GM19372 (cell line): Measurements from ENCODE around the gene SLC1A4.

Experiments
- ATAC-seq: cut with Tn5 transposase; IDR thresholded peaks from one replicate; pipeline ENCODE4 v1.9.1; 2021; ENCODE audit warnings: mild to moderate bottlenecking, low read depth, moderate library complexity; ENCODE audit not compliant: unreplicated experiment

Gene SLC1A4

DNA sequence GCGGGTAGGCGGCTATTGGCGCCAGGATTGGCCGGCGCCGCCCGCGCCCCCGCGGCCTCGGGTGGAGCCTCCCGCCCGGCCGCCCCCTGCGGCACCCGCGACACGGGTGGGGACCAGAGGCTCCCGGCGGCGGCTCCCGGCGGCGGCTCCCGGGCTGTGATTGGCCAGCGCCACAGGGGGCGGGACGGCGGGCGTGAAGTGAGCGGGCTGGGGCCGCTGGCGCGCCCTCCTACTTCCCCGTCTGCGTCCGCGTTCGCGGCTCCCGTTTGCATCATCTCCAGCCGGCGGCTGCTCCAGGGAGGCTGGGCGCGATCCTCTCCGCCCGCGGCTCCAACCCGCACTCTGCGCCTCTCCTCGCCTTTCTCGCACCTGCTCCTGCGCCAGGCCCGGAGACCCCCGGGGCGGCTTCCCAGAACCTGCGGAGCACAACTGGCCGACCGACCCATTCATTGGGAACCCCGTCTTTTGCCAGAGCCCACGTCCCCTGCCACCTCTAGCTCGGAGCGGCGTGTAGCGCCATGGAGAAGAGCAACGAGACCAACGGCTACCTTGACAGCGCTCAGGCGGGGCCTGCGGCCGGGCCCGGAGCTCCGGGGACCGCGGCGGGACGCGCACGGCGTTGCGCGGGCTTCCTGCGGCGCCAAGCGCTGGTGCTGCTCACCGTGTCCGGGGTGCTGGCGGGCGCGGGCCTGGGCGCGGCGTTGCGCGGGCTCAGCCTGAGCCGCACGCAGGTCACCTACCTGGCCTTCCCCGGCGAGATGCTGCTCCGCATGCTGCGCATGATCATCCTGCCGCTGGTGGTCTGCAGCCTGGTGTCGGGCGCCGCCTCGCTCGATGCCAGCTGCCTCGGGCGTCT, at the start of gene SLC1A4:
Gene SLC1A4 (plus strand): TSS at position 274 of the 856 bp plus-strand sequence. CDS start 245 bp downstream, at position 519.
- peak; percentile 78 for ATAC-seq

- no peak for ATAC-seq
Measured at GRCh38 chr2:64941143-64941542, 48.1 kb upstream of the SLC1A4 start.

GRCh38 chr2:64941801-64942200, 47.4 kb upstream of the SLC1A4 start:
- ATAC-seq: no peak

DNA sequence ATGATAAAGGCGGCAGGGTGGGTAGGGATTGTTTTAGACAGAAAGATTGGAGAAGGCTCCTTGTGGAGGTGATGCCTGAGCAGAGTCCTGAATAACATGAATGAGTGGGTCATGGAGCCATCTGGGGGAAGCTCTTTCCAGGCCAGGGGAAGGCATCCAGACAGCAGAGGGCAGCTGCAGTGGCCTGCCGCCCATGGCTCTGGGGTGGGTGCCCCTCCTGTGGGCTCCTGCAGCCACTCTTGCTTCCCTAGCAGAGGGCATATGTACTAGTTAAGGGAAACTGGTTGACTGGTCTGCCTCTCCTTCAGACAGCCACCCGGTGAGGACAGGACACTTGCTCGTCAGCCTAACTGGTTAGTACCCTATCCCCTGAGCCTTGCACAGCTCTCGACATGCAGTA, 46.5 kb upstream of the SLC1A4 start:
- ATAC-seq: no peak

- no peak for ATAC-seq
Measured at GRCh38 chr2:64943387-64944150, 45.6 kb upstream of the SLC1A4 start.

DNA sequence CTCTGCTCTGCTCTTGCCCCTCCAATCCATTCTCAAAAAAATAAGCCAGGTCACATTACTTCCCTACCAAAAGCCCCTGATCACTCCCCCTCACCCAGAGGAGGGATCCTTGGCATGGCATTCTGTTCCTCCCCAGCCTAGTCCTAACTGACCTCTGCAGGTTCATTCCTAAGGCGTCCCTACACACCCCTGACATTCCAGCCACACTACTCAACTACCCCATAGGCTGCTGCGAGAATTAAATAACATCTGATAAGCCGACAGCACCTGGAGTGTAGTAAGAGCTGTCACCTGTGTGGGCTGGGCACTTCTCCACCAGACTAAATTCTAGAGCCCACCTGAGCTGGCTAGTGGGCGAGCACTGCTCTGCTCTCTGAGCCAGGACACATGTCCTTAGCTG, 44.7 kb upstream of the SLC1A4 start:
- ATAC-seq: no peak

- ATAC-seq: peak; percentile 89
Measured at GRCh38 chr2:64945973-64946768, 43.0 kb upstream of the SLC1A4 start.

DNA sequence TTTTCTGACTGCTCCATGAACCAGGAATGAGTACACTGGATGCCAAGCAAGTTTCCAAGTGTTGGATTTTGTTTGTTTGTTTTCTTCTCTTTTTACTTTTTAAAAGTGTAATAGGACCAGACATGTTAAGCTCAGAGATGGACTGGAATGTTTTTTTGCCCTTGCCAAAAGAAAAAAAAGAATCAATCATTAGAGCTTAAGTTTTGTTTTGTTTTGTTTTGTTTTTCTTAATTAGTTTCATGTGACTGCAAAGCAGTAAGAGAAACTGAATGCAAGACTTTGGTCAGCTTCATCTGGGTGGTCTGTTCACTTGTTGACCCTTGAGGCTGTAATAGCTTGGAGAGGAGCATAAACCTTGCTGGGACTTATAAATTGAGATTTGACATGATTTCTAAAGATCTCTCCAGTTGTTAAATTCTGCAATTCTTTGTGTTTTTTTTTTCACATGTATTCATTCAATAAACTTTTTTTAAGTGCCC, 42.4 kb upstream of the SLC1A4 start:
- no peak for ATAC-seq

DNA sequence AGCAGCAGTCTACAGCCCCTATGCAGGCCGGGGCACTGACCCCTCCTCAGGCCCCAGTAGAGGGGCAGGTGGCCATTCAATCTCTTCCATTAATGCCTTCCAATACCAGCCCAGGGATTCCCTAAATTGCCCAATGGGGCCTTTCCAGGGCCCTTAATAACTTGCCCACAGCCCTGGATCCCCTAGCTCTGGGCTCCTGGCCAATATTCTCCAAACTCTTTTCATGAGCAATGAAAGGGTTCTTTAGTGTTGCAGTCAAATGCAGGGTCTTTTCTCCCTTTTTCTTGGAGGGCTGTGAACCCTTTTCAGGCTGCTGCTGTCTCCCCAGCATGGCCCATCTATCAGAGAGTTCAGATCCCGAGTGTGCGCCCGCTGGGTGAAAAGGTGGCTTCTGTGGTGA, 41.3 kb upstream of the SLC1A4 start:
- ATAC-seq: no peak

DNA sequence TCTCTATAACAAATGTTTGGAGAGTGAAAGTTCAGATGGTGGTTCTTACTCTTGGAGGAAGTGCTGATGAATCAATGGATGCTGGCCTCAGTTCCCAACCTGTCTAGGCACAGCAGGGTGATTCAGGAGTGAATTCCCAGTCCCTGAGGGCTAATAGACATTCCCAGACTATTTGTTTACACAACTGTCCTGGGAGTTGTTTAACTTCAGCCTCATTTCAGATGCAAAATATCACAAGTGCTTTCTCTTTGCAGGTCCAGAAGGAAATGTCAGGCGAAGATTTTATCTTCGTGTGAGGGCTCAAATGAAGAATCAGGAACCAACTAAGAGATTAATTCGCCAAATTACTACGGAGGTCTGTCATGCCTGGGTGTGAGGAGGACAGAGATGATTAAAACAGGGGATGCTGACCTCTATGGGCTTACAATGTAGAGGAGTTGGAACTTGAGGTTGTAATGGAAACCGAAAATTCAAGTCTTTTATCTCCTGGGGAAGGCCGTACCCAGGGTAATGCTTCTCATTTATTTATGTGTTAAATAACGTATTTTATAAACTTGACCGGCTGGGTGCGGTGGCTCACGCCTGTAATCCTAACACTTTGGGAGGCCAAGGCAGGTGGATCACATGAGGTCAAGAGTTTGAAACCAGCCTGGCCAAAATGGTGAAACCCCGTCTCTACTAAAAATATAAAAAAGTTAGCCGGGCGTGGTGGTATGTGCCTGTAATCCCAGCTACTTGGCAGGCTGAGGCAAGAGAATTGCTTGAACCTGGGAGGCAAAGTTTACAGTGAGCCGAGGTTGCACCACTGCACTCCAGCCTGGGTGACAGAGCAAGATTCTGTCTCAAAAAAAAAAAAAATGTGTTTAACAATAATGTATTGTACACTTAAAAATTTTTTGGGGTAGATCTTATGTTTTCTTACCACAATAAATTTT, 38.7 kb upstream of the SLC1A4 start:
- no peak for ATAC-seq

DNA sequence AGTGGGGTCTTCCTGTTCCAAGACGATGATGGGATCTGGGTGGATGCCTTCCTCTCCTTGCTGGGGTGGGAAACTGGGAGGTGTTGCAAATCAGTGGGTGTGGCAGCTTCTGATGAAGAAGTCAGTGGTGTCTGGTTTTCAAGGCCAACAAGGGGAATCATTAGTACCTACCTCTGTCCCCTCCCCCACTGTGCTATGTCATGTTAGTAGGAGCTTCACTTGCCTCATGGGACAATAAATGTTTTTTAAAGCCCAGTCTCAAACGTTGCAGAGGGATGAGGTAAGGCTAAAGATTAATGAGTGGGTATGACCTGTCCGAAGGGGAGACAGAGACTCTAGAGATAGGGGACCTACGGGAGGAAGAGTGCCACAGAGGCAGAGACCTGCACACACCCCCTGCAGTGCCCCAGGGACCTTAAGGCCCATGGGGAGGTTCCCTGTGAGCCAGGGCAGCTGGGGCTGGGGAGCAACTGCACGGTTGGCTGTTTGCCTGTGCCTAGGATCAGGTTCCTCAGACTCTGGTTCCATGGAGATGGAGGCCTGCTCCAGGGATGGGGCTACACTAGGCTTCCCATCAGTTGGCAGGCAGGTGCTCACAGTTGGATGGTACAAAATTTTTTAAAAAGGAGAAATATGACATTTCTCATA, 37.8 kb upstream of the SLC1A4 start:
- ATAC-seq: no peak

DNA sequence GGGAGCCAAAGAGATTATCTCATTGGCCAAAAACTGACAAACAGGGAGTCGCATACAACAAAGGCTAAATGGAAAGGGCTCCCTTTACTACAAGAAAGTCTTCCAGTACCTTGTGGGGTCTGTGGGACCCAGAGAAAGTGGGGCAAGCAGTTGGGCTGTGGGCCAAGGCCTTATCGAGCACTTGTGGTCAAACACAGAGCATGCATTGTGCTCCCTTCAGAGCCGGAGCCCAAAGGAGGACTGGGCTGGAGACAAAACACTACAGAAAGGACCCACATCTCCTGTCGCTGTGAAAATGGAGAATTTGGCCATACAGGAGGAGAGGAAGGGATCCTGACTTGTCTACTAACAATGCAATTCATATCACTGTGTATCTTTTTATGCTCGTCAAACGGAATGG, 37.1 kb upstream of the SLC1A4 start:
- ATAC-seq: no peak

DNA sequence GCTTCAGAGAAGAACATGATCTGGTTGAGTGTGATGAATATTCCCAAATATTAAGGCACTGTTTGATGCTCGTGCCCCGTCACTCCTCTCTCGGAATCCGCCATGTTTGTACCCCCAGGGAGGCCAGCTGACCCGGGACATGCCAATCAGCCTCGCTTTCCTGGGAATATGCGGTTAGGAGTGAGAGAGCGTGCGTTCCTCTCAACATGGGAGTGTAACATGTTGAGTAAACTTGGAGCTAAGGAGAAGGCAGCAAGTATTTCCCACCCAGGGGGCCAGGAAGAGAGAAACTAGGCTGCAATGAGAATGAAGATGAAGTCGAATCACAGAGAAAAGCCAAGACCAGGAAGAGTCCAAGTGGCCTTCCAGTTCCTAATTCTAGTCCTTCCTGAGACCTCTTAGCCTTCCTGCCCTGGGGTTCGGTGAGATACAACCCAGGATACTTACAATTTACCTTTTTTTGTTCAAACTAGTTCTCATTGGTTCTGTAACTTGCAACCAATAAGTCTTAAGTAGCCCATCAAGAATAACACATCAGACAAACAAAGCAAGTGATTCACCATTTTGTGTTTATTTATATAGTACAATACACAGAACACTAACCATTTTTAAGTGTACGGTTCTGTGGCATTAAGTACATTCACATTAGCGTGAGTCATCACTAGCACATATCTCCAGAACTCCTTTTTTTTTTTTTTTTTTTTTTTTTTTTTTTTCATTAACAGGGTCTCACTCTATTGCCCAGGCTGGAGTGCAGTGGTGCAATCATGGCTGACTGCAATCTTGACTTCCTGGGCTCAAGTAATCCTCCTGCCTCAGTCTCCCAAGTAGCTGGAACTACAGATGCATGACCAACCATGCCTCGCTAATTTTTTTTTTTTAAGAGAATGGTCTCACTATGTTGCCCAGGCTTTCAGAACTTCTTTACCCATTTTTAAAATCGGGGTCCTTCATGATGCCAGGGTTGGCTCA, 36.4 kb upstream of the SLC1A4 start:
- no peak for ATAC-seq

DNA sequence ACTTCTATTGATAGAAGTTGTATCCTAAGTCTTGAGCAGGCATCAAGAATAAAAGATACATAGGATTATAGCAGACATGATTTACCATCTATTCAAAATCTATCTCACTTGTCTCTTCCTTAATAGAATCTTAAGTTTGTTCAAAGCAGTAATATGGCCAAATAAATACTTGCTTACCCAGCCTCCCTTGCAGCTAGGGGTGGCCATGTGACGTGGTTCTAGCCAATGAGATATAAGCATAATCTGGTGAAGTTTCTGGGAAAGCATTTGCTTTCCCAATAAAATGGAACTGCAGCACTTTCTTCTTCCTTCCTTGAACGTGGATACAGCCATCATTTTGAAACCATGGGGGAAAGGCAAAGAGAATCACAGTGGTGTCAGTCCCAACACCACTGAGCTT, 33.7 kb upstream of the SLC1A4 start:
- ATAC-seq: no peak

GRCh38 chr2:64957109-64957903, 31.9 kb upstream of the SLC1A4 start:
- ATAC-seq: no peak

DNA sequence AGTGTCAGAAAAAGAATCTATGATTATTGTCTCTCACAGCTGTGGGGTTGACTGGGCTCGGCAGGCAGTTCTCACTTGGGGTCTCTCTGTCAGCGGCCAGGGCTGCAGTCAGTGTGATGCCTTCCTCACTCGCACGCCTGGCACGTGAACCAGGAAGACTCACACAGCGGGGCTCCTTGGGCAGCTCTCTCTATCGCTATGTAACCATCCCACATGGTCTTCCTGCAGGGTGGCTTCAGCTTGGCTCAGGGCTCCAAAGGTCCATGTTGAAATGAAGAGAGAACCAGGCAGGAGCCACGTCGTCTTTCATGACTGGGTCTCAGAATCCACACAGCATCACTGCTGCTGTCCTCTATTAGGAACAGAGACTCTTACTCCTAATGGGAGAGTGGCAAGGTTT, 30.6 kb upstream of the SLC1A4 start:
- no peak for ATAC-seq

- ATAC-seq: no peak
Measured at GRCh38 chr2:64960819-64961218, 28.4 kb upstream of the SLC1A4 start.
